Natural killer cell (primary cell): Measurements from ENCODE around the gene CLECL1. TPM values are rescaled to one million over a fixed set of nuclear protein-coding genes. Genes with fewer than 3 reads are reported as not detected.

ENCODE experiments used
- ATAC-seq, 3 donors: fragments of 150-1000 bp in 2 of 3; fragments of 200-7000 bp in 1 of 3; cut with Tn5 transposase; 1 replicate in 1 of 3; 2 replicates in 2 of 3; pipeline ENCODE4 v1.10.0; 2021; ENCODE audit warnings: mild to moderate bottlenecking in 2 of 3, moderate library complexity in 2 of 3
- DNase-seq, 2 donors: peaks; one replicate each; pipeline versions ENCODE4 v3.0.0 to v3.0.0-alpha.2; 2013 to 2021; ENCODE audit warnings: mixed read lengths in 1 of 2
- H3K27ac ChIP-seq: one replicate; pipeline ENCODE4 v1.5.1; 2013; ENCODE audit warnings: mild to moderate bottlenecking, low read length
- H3K27me3 ChIP-seq: one replicate; pipeline ENCODE4 v1.6.1; 2013; ENCODE audit warnings: low read length; ENCODE audit not compliant: control insufficient read depth, insufficient read depth
- H3K36me3 ChIP-seq: one replicate; pipeline ENCODE4 v1.6.1; 2013; ENCODE audit warnings: low read length; ENCODE audit not compliant: control insufficient read depth, insufficient read depth
- H3K4me1 ChIP-seq: one replicate; pipeline ENCODE4 v1.6.1; 2013; ENCODE audit warnings: low read length; ENCODE audit not compliant: control insufficient read depth, insufficient read depth
- H3K4me3 ChIP-seq: one replicate; pipeline ENCODE4 v1.5.1; 2013; ENCODE audit warnings: low read length
- H3K9me3 ChIP-seq: one replicate; pipeline ENCODE4 v1.6.1; 2013; ENCODE audit warnings: low read length; ENCODE audit not compliant: control insufficient read depth, insufficient read depth
- H3K27ac Mint-ChIP-seq, 2 donors: one replicate each; pipeline ENCODE4 v1.8.0; 2022; ENCODE audit warnings: mild to moderate bottlenecking in 2 of 2, mixed read lengths in 2 of 2, moderate library complexity in 1 of 2
- H3K27me3 Mint-ChIP-seq, 2 donors: one replicate each; pipeline ENCODE4 v1.8.0; 2022; ENCODE audit warnings: low read depth in 2 of 2, mixed read lengths in 2 of 2
- H3K36me3 Mint-ChIP-seq: one replicate; pipeline ENCODE4 v1.8.0; 2022; ENCODE audit warnings: mixed read lengths
- H3K4me1 Mint-ChIP-seq, 2 donors: one replicate each; pipeline ENCODE4 v1.8.0; 2022; ENCODE audit warnings: mixed read lengths in 2 of 2
- H3K4me3 Mint-ChIP-seq: one replicate; pipeline ENCODE4 v1.8.0; 2022; ENCODE audit warnings: mild to moderate bottlenecking, moderate library complexity, mixed read lengths
- H3K9me3 Mint-ChIP-seq, 2 donors: one replicate each; pipeline ENCODE4 v1.8.0; 2022; ENCODE audit warnings: mixed read lengths in 2 of 2
- CTCF ChIP-seq: fragments of 200-600 bp; IDR thresholded peaks from one replicate; pipeline ENCODE4 v1.8.0; 2022; ENCODE audit warnings: antibody characterized with exemption
- WGBS: methylation state at CpG from one replicate; pipeline ENCODE4 v1.1.7; 2013; ENCODE audit warnings: missing lambda C conversion rate; ENCODE audit not compliant: insufficient coverage; 5-methylcytosine and 5-hydroxymethylcytosine counted together
- intact Hi-C: fragments of 100-400 bp; cut with micrococcal nuclease; formaldehyde crosslinking; loops from one replicate; pipeline ENCODE4 v1.14.2; 2022
- total RNA-seq, 4 donors: library from RNA; stranded (reverse); fragments of 120-200 nt in 1 of 4; gene quantifications; one replicate each; pipeline versions ENCODE4 v1.2.3 to v1.2.4, GENCODE V29; 2013 to 2022

The CLECL1 gene
- total RNA-seq, 3 donors from 2014 or later (not counting 1 experiment from before 2014, with no cell fraction given) = 0.64 to 1.5 (median 0.72) TPM

GRCh38 chr12:9702255-9702654 lies 30.6 kb downstream of the CLECL1 start:
- H3K9me3 Mint-ChIP-seq = peaks cover 0 to 4% of the 10 kb centered on the region in 2 donors
- H3K4me3 ChIP-seq = no peak overlapping the region
- peaks cover 16% of the 10 kb centered on the region for H3K4me1 ChIP-seq
- H3K27me3 ChIP-seq = no peaks in the 10 kb centered on the region
- no peak for TF ChIP-seq CTCF
- H3K27ac ChIP-seq = peak overlapping the region; percentile 59
- peak in 1 of 2 donors; percentile 75 for DNase-seq
- ATAC-seq = peak; percentile 53 to 73 (median 72)
- peaks cover 8% of the 10 kb centered on the region for H3K36me3 Mint-ChIP-seq
- WGBS = 0% methylated on average over 2 of the region's 3 CpGs
- H3K27me3 Mint-ChIP-seq = no peaks in the 10 kb centered on the region
- H3K4me3 Mint-ChIP-seq = peak overlapping the region; percentile 85
- peaks cover 2% of the 10 kb centered on the region for H3K9me3 ChIP-seq
- intact Hi-C loops = loop anchor here (5.0 kb wide), 1 partner anchor 55 kb away; no protein-coding TSS in a partner anchor
- H3K36me3 ChIP-seq = no peaks in the 10 kb centered on the region
- H3K4me1 Mint-ChIP-seq = peaks cover 50 to 70% of the 10 kb centered on the region in 2 donors
- peak overlapping the region; percentile 89 to 92 for H3K27ac Mint-ChIP-seq

GRCh38 chr12:9701380-9702154 lies 31.3 kb downstream of the CLECL1 start:
- WGBS = 39% methylated on average over 1 of the region's 1 CpG
- Mint-ChIP-seq H3K27me3 (no peaks in the 10 kb centered on the region), H3K36me3 (peaks cover 15% of the 10 kb centered on the region), H3K4me1 (peaks cover 45 to 64% of the 10 kb centered on the region in 2 donors), H3K27ac (peak overlapping the region; percentile 89 to 92), H3K9me3 (peaks cover 0 to 4% of the 10 kb centered on the region in 2 donors), H3K4me3 (peak overlapping the region; percentile 85)
- ATAC-seq = peak; percentile 59 to 80 (median 79)
- Histone ChIP-seq H3K36me3 (peaks cover 1% of the 10 kb centered on the region), H3K4me3 (no peak overlapping the region), H3K27ac (peak overlapping the region; percentile 59), H3K4me1 (peaks cover 16% of the 10 kb centered on the region), H3K27me3 (no peaks in the 10 kb centered on the region), H3K9me3 (peaks cover 2% of the 10 kb centered on the region)
- no peak for TF ChIP-seq CTCF
- peak in 1 of 2 donors; percentile 70 for DNase-seq
- intact Hi-C loops = loop anchor here (5.0 kb wide), 1 partner anchor 54 kb away; no protein-coding TSS in a partner anchor

GRCh38 chr12:9700606-9700956 lies 32.3 kb downstream of the CLECL1 start:
- H3K36me3 Mint-ChIP-seq = peaks cover 18% of the 10 kb centered on the region
- peak overlapping the region; percentile 89 to 92 for H3K27ac Mint-ChIP-seq
- peaks cover 39 to 56% of the 10 kb centered on the region in 2 donors for H3K4me1 Mint-ChIP-seq

More at GRCh38 chr12:9700606-9700956, 32.3 kb downstream of the CLECL1 start:
- Histone ChIP-seq H3K36me3 (peaks cover 8% of the 10 kb centered on the region), H3K27ac (no peak overlapping the region), H3K4me1 (peaks cover 16% of the 10 kb centered on the region), H3K4me3 (no peak overlapping the region), H3K9me3 (peaks cover 2% of the 10 kb centered on the region), H3K27me3 (no peaks in the 10 kb centered on the region)
- no peak for ATAC-seq
- intact Hi-C loops = loop anchor here (5.0 kb wide), 1 partner anchor 53 kb away; no protein-coding TSS in a partner anchor
- 98% methylated on average over 2 of the region's 2 CpGs for WGBS
- no peaks in the 10 kb centered on the region for H3K27me3 Mint-ChIP-seq
- peaks cover 0 to 5% of the 10 kb centered on the region in 2 donors for H3K9me3 Mint-ChIP-seq
- no peak for DNase-seq
- H3K4me3 Mint-ChIP-seq = peak overlapping the region; percentile 85
- no peak for TF ChIP-seq CTCF
